ENCODE results near the gene CCNL1. TPM values are rescaled to one million over a fixed set of nuclear protein-coding genes. Genes with fewer than 3 reads are reported as not detected.

Gene CCNL1
- total and polyA plus RNA-seq, 2 of the 4 experiments (the other 2 are of a cell fraction) = 60.9 to 83.3 TPM

DNA sequence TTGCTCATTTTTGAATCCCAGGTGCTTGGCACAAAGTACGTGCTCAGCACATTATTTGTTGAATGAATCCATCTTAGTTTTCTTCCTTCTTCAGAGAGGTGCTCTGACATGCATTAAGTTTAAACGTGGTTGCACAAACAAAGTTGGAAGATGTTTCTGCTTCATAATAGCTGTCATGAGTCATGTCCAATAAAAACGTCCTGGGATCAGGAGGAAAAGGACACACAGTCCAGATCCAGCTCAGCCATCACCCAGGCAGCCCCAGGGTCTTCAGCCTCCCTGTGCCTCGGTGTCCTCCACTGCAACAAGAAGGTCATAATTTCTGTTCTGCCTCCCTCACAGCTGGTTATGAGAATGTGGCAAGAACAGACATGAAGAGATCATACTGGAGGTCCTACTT is 55.4 kb downstream of the CCNL1 start:
- DNase-seq (peak; percentile 48), ATAC-seq (ENCODE audit: low read depth) (peak; percentile 21; the same call in 1 of the 2 replicates)
- Histone ChIP-seq H3K79me1 (ENCODE audit: low read depth in 1 of 2, low read length in 2 of 2) (no peaks in the 10 kb centered on the region), H4K5ac (ENCODE audit: low read depth, low read length) (no peak overlapping the region), H2BK15ac (ENCODE audit: low read depth, low read length) (no peak overlapping the region), H2BK120ac (ENCODE audit: low read depth, low read length) (no peak overlapping the region), H3K27ac (ENCODE audit: insufficient read depth, low read length) (no peak overlapping the region), H4K20me1 (ENCODE audit: insufficient read depth, low read length) (no peaks in the 10 kb centered on the region), H3K4ac (ENCODE audit: low read depth, low read length) (no peak overlapping the region), H3K18ac (ENCODE audit: low read depth, low read length) (peak overlapping the region; percentile 8; the same call in 1 of the 2 replicates), H3K9ac (ENCODE audit: low read depth, low read length) (no peak overlapping the region), H2BK20ac (ENCODE audit: low read depth, low read length) (no peak overlapping the region; the same call in 1 of the 2 replicates), H2AFZ (replicated peaks; ENCODE audit: low read length, poor library complexity) (no peak overlapping the region), H3K4me2 (ENCODE audit: low read depth, low read length) (no peak overlapping the region), H3K9me3 (ENCODE audit: control insufficient read depth, insufficient read depth, low read length) (no peaks in the 10 kb centered on the region), H2AK5ac (ENCODE audit: low read depth, low read length) (no peak overlapping the region), H2BK5ac (ENCODE audit: low read depth, low read length, poor library complexity, severe bottlenecking) (no peak overlapping the region), H2AK9ac (replicated peaks; ENCODE audit: low read depth, low read length, poor library complexity) (no peak overlapping the region), H3K4me1 (ENCODE audit: control insufficient read depth, insufficient read depth, low read length) (peaks cover 20% of the 10 kb centered on the region), H3K36me3 (ENCODE audit: control insufficient read depth, insufficient read depth, low read length) (no peaks in the 10 kb centered on the region), H3K23ac (ENCODE audit: low read depth, low read length) (no peak overlapping the region), H4K91ac (ENCODE audit: insufficient read depth, low read depth, low read length) (no peak overlapping the region), H3K4me3 (ENCODE audit: insufficient read depth, low read depth, low read length) (no peak overlapping the region), H4K8ac (ENCODE audit: low read depth in 2 of 2, low read length in 2 of 2) (no peak overlapping the region), H3K56ac (ENCODE audit: extremely low read depth, insufficient read depth, low read length) (no peak overlapping the region), H3K14ac (replicated peaks; ENCODE audit: low read depth, low read length) (no peak overlapping the region), H3K27me3 (ENCODE audit: control insufficient read depth, insufficient read depth, low read length) (no peaks in the 10 kb centered on the region), H3K9me1 (ENCODE audit: insufficient read depth, low read length) (peaks cover 7% of the 10 kb centered on the region; the same call in 1 of the 2 replicates)
- WGBS, 2 experiments (ENCODE audit: extremely low coverage in 2 of 2, insufficient read length in 1 of 2) = no CpG with 5 or more reads among the region's 4 CpGs
- dilution Hi-C loops (cut with HindIII; ENCODE audit: low sequenced_read_pairs, unreplicated experiment) (no loop called here), in situ Hi-C loops (cut with MboI; ENCODE audit: low sequenced_read_pairs) (no loop called here), intact Hi-C loops (cut with micrococcal nuclease) (no loop called here)
- no peak for TF ChIP-seq SMC3 (IDR thresholded peaks at IDR 0.05; ENCODE audit: low read depth, low read length)
- TF ChIP-seq CEBPB (IDR thresholded peaks at IDR 0.05; ENCODE audit: low read depth, low read length) = peak; percentile 62
- CTCF ChIA-PET = interaction anchor here (1.6 kb wide), 1 partner anchor 33 kb away, joined by 3 read pairs; no protein-coding TSS in a partner anchor
- POLR2A ChIA-PET (ENCODE audit: unreplicated experiment) = no interaction called here
- BruUV-seq (replicated peaks) = no TSS peak

All from IMR-90 (cell line).